ENCODE data around the gene MGAT3.
"Not testable (repeated sequence)": the region's sequence is repeated elsewhere in the genome, so short reads cannot be mapped to it uniquely, and the experiment has no call there.

Gene MGAT3

DNA sequence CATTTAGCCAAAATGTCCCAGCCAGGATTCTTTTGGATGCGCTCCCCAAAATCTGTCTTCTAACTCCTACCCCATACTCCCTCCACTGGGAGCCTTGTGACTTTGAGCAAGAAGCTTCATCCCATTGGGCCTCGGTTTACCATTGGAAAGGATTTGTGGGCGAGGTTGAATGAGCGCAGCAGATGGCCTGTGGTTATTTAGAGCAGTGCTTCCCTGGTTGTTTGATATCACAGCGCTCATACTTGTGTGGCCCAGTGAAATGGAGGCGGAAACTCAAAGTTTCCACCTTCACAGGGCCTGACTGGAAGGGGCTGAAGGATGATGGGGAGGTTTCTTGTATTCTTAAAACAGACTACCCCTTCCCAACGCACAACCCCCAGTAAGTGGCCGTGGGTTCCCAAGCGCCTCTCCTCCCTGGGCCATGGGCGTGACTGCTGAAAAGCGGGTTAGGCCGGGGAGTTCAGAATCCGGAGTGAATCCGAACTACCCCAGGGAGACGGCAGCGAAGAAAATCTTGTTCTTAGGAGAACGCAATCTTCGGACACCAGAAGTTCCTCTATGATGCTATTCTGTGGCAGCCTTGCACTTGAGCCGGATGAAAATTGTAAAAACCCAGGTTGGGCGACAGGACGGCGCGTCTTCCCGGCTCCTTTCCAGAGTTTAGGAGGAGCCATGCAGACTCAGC is 62.3 kb downstream of the MGAT3 start:
- H3K9me3 ChIP-seq: no peaks in the 10 kb centered on the region; the same call in 1 of the 2 replicates
- H3K36me3 ChIP-seq (replicated peaks): peaks cover 61% of the 10 kb centered on the region
- peak in 1 of 2 experiments; percentile 62 for DNase-seq (ENCODE audit: low spot score in 2 of 2)
- H3K4me3 ChIP-seq: peak overlapping the region; percentile 100
- in situ Hi-C loops (cut with MboI; ENCODE audit: low sequenced_read_pairs): no loop called here
- no peaks in the 10 kb centered on the region for H3K27me3 ChIP-seq (ENCODE audit: low read depth)
- H3K4me1 ChIP-seq: peaks cover 12% of the 10 kb centered on the region

DNA sequence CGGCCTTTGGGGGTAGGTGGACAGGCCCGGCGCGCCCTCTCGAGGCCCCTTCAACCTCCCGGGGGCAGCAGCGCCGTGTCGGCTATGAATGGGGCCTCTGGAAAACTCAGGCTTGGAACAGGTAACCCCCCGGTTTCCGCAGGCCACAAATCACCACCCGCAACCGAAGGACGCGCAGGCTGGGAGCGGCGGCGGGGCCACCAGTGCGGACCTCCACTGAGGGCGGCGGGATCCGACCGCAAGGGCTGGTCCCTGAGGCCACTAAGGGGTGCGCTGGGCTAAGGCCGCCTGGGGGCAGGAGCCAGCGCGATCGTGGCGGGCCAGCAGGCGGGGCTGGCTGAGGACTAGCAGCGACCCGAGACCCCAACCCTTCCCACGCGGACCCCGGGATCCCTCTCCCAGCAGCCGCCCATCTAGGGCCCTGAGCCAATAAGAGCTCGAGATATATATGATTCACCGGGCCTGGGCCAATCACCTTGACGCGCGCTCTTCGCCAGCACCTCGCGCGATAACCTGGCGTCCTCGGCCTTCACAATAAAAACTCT is 62.9 kb downstream of the MGAT3 start:
- Histone ChIP-seq H3K4me3 (peak overlapping the region; percentile 100), H3K4me1 (peaks cover 12% of the 10 kb centered on the region), H3K9me3 (no peaks in the 10 kb centered on the region; the same call in 1 of the 2 replicates), H3K27me3 (ENCODE audit: low read depth) (no peaks in the 10 kb centered on the region), H3K36me3 (replicated peaks) (peaks cover 61% of the 10 kb centered on the region)
- DNase-seq (ENCODE audit: low spot score in 2 of 2): peak; percentile 96 to 98
- in situ Hi-C loops (cut with MboI; ENCODE audit: low sequenced_read_pairs): loop anchor here (10.0 kb wide), 1 partner anchor 345 kb away; no protein-coding TSS in a partner anchor

DNA sequence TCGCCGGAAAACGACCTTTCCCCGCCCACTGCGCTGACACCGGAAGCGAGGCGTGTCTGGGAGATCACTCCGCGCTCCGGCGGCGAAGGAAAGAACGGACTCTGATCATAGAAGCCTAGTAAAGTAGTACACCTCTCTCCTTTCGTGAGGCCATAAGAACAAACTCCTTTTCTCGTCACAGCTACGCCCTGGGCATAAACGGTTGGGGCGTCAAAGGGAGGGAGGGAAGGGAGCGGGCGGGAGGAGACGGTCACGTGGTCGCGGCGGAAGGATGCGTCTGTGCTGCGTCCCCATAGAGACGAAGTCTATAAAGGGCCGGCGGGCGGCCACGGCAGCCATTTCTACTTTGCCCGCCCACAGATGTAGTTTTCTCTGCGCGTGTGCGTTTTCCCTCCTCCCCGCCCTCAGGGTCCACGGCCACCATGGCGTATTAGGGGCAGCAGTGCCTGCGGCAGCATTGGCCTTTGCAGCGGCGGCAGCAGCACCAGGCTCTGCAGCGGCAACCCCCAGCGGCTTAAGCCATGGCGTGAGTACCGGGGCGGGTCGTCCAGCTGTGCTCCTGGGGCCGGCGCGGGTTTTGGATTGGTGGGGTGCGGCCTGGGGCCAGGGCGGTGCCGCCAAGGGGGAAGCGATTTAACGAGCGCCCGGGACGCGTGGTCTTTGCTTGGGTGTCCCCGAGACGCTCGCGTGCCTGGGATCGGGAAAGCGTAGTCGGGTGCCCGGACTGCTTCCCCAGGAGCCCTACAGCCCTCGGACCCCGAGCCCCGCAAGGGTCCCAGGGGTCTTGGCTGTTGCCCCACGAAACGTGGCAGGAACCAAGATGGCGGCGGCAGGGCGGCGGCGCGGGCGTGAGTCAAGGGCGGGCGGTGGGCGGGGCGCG is 63.7 kb downstream of the MGAT3 start, which contains the start of gene ATF4:
ATF4 (plus strand) TSS at position 337 of the 880 bp plus-strand sequence. CDS start 884 bp downstream, outside the sequence.
- in situ Hi-C loops (cut with MboI; ENCODE audit: low sequenced_read_pairs): loop anchor here (10.0 kb wide), 1 partner anchor 346 kb away; no protein-coding TSS in a partner anchor
- Histone ChIP-seq H3K9me3 (no peaks in the 10 kb centered on the region; the same call in 1 of the 2 replicates), H3K4me3 (peak within 1 kb of the TSS; percentile 100), H3K36me3 (replicated peaks) (peaks cover 61% of the 10 kb centered on the region), H3K27me3 (ENCODE audit: low read depth) (no peaks in the 10 kb centered on the region), H3K4me1 (peaks cover 12% of the 10 kb centered on the region)
- peak in 1 of 2 experiments; percentile 88 for DNase-seq (ENCODE audit: low spot score in 2 of 2)

DNA sequence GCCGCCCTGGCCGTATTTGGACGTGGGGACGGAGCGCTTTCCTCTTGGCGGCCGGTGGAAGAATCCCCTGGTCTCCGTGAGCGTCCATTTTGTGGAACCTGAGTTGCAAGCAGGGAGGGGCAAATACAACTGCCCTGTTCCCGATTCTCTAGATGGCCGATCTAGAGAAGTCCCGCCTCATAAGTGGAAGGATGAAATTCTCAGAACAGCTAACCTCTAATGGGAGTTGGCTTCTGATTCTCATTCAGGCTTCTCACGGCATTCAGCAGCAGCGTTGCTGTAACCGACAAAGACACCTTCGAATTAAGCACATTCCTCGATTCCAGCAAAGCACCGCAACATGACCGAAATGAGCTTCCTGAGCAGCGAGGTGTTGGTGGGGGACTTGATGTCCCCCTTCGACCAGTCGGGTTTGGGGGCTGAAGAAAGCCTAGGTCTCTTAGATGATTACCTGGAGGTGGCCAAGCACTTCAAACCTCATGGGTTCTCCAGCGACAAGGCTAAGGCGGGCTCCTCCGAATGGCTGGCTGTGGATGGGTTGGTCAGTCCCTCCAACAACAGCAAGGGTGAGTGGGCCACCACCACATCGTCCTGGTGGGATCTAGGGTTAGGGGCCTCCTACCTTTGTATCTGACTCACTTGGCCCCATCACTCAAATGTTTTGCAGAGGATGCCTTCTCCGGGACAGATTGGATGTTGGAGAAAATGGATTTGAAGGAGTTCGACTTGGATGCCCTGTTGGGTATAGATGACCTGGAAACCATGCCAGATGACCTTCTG is 64.5 kb downstream of the MGAT3 start:
- Histone ChIP-seq H3K4me3 (peak overlapping the region; percentile 100), H3K4me1 (peaks cover 12% of the 10 kb centered on the region), H3K36me3 (replicated peaks) (peaks cover 59% of the 10 kb centered on the region)
- in situ Hi-C loops (cut with MboI; ENCODE audit: low sequenced_read_pairs): loop anchor here (10.0 kb wide), 1 partner anchor 346 kb away; no protein-coding TSS in a partner anchor
- not testable (repeated sequence) for DNase-seq (ENCODE audit: low spot score in 2 of 2); H3K9me3 ChIP-seq; H3K27me3 ChIP-seq (ENCODE audit: low read depth)

DNA sequence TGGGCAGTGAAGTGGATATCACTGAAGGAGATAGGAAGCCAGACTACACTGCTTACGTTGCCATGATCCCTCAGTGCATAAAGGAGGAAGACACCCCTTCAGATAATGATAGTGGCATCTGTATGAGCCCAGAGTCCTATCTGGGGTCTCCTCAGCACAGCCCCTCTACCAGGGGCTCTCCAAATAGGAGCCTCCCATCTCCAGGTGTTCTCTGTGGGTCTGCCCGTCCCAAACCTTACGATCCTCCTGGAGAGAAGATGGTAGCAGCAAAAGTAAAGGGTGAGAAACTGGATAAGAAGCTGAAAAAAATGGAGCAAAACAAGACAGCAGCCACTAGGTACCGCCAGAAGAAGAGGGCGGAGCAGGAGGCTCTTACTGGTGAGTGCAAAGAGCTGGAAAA is 65.3 kb downstream of the MGAT3 start:
- Histone ChIP-seq H3K36me3 (replicated peaks) (peaks cover 55% of the 10 kb centered on the region), H3K4me1 (peaks cover 12% of the 10 kb centered on the region), H3K4me3 (peak overlapping the region; percentile 100)
- H3K27me3 ChIP-seq (ENCODE audit: low read depth); DNase-seq (ENCODE audit: low spot score in 2 of 2); H3K9me3 ChIP-seq: not testable (repeated sequence)
- in situ Hi-C loops (cut with MboI; ENCODE audit: low sequenced_read_pairs): loop anchor here (10.0 kb wide), 1 partner anchor 347 kb away; no protein-coding TSS in a partner anchor

DNA sequence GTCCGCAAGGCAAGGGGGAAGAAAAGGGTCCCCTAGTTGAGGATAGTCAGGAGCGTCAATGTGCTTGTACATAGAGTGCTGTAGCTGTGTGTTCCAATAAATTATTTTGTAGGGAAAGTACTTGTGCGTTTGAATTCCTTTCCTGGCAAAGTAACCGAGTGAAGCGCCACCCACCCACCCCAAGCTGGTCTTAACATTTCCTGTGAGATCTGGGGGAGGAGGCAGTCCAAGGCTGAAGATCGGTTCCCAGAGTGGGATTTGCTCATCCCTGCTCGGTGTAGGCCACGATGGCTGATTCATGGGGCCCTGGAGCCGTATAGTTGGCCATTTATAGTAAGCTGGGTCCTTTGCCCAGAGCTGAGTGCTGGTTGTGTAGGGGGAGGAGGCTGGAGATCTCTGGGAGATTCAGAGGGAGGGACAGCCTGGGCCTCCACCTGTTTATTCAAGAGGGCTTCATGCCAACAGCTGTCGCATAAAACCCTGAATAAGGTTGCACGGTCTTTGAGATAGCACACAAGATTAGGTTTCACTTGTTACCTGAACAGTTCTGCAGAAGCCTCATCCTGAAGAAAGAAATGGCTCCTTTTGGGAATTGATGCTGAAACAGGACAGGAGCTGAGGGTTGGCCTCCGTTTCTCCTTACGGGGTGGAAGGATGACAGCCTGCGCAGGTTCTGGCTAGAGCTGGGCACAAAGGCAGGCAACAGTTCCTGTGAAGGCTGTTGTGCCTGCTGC is 65.9 kb downstream of the MGAT3 start:
- Histone ChIP-seq H3K27me3 (ENCODE audit: low read depth) (no peaks in the 10 kb centered on the region), H3K36me3 (replicated peaks) (peaks cover 58% of the 10 kb centered on the region), H3K9me3 (no peaks in the 10 kb centered on the region; the same call in 1 of the 2 replicates), H3K4me3 (peak overlapping the region; percentile 100), H3K4me1 (peaks cover 12% of the 10 kb centered on the region)
- in situ Hi-C loops (cut with MboI; ENCODE audit: low sequenced_read_pairs): loop anchor here (10.0 kb wide), 1 partner anchor 348 kb away; no protein-coding TSS in a partner anchor
- DNase-seq (ENCODE audit: low spot score in 2 of 2): peak; percentile 41 to 67

DNA sequence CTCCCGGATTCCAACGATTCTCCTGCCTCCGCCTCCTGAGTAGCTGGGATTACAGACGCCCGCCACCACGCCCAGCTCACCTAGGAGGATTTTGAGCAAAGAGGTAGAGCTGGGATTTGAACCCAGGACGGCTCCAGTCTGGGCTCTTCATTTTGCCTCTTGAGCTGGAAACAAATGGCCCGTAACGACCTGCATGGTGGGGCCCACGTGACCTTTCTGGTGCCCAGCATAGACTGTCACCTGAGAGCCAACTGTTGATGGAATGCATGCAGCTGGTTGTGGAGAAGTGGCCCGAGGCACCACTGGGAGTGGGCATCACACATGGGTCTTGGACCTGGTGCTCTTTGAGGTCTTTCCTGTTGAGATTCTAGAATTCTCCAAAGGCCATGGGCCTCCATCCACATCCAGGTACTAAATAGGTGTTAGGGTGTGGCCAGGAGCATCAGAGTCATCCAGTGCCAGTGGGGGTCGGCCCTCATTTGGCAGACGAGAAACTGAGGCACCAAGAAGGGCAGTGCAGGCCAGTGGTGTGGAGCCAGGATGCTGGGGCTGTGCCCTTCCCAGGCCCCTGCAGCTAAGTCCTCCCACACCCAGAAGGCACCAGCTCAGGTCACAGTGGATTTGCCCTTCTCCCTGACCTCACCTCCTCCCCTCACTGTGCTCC is 67.4 kb downstream of the MGAT3 start:
- in situ Hi-C loops (cut with MboI; ENCODE audit: low sequenced_read_pairs): loop anchor here (10.0 kb wide), 1 partner anchor 349 kb away; no protein-coding TSS in a partner anchor
- no peak for DNase-seq (ENCODE audit: low spot score in 2 of 2)
- Histone ChIP-seq H3K36me3 (replicated peaks) (peaks cover 72% of the 10 kb centered on the region), H3K4me1 (peaks cover 9% of the 10 kb centered on the region), H3K27me3 (ENCODE audit: low read depth) (no peaks in the 10 kb centered on the region), H3K9me3 (no peaks in the 10 kb centered on the region; the same call in 1 of the 2 replicates), H3K4me3 (no peak overlapping the region)

DNA sequence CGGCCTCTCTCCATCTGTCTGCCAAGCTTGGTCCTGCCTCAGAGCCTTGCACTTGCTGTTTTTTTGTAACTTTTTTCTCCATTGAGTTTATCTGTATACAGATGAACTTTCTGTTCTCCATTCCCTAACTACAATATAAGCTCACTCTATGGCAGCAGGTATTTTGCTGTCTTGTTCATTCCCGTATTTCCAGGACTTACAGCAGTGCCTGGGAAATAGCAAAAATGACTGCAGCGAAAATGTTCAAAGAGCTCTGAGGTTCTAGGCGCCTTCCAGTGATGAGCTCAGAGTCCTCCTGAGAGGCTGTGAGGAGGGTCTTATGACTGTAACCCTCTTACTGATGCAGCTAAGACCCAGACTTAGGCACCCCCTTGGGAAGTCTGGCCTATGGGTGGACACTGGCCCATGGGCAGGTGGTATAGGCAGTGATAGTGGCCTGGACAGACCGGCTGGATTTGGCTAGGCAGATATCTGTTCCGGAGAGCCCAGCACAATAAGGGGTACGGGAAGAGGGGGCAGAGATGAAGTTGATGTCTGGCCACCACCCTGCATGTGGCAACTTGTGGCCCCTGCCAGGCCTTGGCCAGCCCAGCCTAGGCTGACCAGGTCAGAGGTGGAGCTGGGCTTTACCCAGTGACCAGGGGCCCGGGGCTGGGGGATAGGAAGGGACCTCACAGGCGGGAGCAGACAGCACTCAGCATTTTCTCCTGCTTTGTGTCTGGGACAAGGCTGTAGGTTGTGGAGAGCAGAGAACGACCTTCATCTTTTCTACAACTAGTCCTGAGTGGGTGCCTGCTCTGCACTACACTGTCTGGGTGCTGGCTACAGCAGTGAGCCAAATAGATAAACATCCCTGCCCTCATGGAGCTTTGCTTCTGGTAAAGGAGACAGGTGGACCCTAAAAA is 68.2 kb downstream of the MGAT3 start:
- DNase-seq (ENCODE audit: low spot score in 2 of 2): no peak
- peaks cover 80% of the 10 kb centered on the region for H3K36me3 ChIP-seq (replicated peaks)
- H3K4me1 ChIP-seq: peaks cover 9% of the 10 kb centered on the region
- no peaks in the 10 kb centered on the region; the same call in 1 of the 2 replicates for H3K9me3 ChIP-seq
- in situ Hi-C loops (cut with MboI; ENCODE audit: low sequenced_read_pairs): loop anchor here (10.0 kb wide), 1 partner anchor 350 kb away; no protein-coding TSS in a partner anchor
- no peak overlapping the region for H3K4me3 ChIP-seq
- no peaks in the 10 kb centered on the region for H3K27me3 ChIP-seq (ENCODE audit: low read depth)

DNA sequence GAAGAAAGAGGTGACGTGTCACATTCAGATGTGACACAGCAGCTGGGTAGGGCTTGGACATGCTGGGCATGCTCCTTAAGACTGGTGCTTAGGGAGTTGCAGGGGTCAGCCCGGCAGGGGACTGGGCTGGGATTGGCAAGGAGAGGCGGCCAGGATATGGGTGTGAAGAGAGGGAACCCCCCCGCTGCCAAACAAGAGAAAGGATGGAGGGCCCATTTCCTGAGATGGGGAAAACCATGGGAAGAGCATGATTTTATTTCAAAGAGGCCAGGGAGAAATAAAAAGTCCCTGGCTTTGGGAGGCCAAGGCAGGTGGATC is 68.8 kb downstream of the MGAT3 start:
- no peak for DNase-seq (ENCODE audit: low spot score in 2 of 2)
- no peaks in the 10 kb centered on the region for H3K27me3 ChIP-seq (ENCODE audit: low read depth)
- H3K9me3 ChIP-seq: no peaks in the 10 kb centered on the region; the same call in 1 of the 2 replicates
- H3K4me3 ChIP-seq: no peak overlapping the region
- peaks cover 9% of the 10 kb centered on the region for H3K4me1 ChIP-seq
- in situ Hi-C loops (cut with MboI; ENCODE audit: low sequenced_read_pairs): loop anchor here (10.0 kb wide), 1 partner anchor 351 kb away; no protein-coding TSS in a partner anchor
- peaks cover 80% of the 10 kb centered on the region for H3K36me3 ChIP-seq (replicated peaks)

DNA sequence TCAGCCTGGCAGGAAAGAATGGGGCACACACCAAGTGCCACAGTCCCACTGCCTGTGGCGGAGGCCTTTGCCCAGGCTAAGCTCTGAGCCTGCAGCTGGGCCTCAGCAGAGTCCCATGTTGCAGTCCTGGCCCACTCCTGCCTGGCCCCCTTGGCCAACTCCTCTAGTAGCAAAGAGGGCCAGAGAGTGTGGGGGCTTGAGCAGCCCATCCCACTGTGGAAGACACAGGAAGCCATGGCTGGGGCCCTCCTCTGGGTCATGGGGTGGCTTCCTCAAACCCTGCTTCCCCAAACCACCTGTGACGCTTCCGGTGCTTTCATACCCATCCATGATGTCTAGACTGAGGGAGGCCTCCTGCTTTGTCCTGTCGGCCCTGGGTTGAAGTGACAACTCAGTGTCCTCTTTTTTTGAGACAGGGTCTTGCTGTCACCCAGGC is 69.9 kb downstream of the MGAT3 start:
- H3K9me3 ChIP-seq: no peaks in the 10 kb centered on the region; the same call in 1 of the 2 replicates
- H3K36me3 ChIP-seq (replicated peaks): peaks cover 74% of the 10 kb centered on the region
- no peaks in the 10 kb centered on the region for H3K27me3 ChIP-seq (ENCODE audit: low read depth)
- H3K4me3 ChIP-seq: no peak overlapping the region
- peaks cover 18% of the 10 kb centered on the region for H3K4me1 ChIP-seq
- in situ Hi-C loops (cut with MboI; ENCODE audit: low sequenced_read_pairs): loop anchor here (10.0 kb wide), 1 partner anchor 352 kb away; no protein-coding TSS in a partner anchor
- no peak for DNase-seq (ENCODE audit: low spot score in 2 of 2)

DNA sequence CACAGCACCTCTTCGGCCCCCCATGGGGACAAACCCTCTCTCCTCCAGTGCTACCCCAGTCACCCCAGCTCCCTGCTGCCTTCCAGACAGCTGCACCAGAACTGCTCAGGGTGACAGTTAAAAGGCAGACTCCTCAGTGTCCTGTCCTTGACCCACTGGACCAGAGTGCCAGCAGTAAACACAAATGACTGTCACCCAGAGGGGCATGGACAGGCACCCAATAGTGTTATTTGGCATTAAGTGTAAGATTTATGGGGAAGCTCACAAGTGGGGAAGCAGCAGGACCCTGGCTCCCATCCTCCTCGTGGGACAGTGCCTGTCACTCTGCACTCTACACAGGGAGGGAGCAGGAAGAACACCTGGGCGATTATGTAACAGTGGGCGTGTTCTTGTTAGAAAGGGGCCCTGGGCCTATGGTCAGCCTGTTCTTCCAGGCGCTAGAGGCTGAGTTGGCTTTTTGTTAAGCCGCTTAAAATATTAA is 70.7 kb downstream of the MGAT3 start:
- peaks cover 18% of the 10 kb centered on the region for H3K4me1 ChIP-seq

More for the DNA sequence above, 70.7 kb downstream of the MGAT3 start:
- H3K27me3 ChIP-seq (ENCODE audit: low read depth): no peaks in the 10 kb centered on the region
- no peak for DNase-seq (ENCODE audit: low spot score in 2 of 2)
- H3K36me3 ChIP-seq (replicated peaks): peaks cover 69% of the 10 kb centered on the region
- no peak overlapping the region for H3K4me3 ChIP-seq
- in situ Hi-C loops (cut with MboI; ENCODE audit: low sequenced_read_pairs): loop anchor here (10.0 kb wide), 1 partner anchor 353 kb away; no protein-coding TSS in a partner anchor
- H3K9me3 ChIP-seq: no peaks in the 10 kb centered on the region; the same call in 1 of the 2 replicates

Data from HAP-1 (cell line).